Neural cell (in vitro differentiated cells): ENCODE data around the gene GSN. TPM values are rescaled to one million over a fixed set of nuclear protein-coding genes. Genes with fewer than 3 reads are reported as not detected.

Experiments
- H2AFZ ChIP-seq: fragments of 200-600, 300-800 bp; sonication (generic), shearing (Covaris generic); 2 replicates; pipeline ENCODE4 v1.6.0; 2014; ENCODE audit warnings: low read depth, mild to moderate bottlenecking, antibody characterized with exemption, low read length, moderate library complexity
- H3F3A ChIP-seq: fragments of 200-600 bp; shearing (Covaris generic); 2 replicates; pipeline ENCODE4 v1.6.1; 2016; ENCODE audit warnings: mild to moderate bottlenecking, moderate library complexity, mixed read lengths, antibody characterized with exemption, low read length; ENCODE audit not compliant: insufficient read depth, poor library complexity, severe bottlenecking
- H3K27ac ChIP-seq: fragments of 200-600, 300-800 bp; sonication (generic), shearing (Covaris generic); 2 replicates; pipeline ENCODE4 v1.5.1; 2014; ENCODE audit warnings: mild to moderate bottlenecking, low read length, moderate library complexity
- H3K27me3 ChIP-seq: fragments of 300-800, 200-600 bp; sonication (generic), shearing (Covaris generic); 2 replicates; pipeline ENCODE4 v1.6.0; 2014; ENCODE audit warnings: mild to moderate bottlenecking, low read depth, low read length, moderate library complexity; ENCODE audit not compliant: insufficient read depth
- H3K36me3 ChIP-seq: fragments of 300-800, 200-600 bp; sonication (generic), shearing (Covaris generic); 2 replicates; pipeline ENCODE4 v1.5.1; 2014; ENCODE audit warnings: mild to moderate bottlenecking, antibody characterized with exemption, low read length, moderate library complexity; ENCODE audit not compliant: insufficient read depth
- H3K4me2 ChIP-seq: fragments of 300-800, 200-600 bp; sonication (generic), shearing (Covaris generic); 2 replicates; pipeline ENCODE4 v1.6.0; 2014; ENCODE audit warnings: mild to moderate bottlenecking, low read length
- H3K4me3 ChIP-seq: fragments of 300-800, 200-600 bp; sonication (generic), shearing (Covaris generic); 2 replicates; pipeline ENCODE4 v1.5.1; 2014; ENCODE audit warnings: mild to moderate bottlenecking, low read length, moderate library complexity
- H3K79me2 ChIP-seq: fragments of 200-600 bp; shearing (Covaris generic); replicated peaks from 2 replicates; pipeline ENCODE4 v1.6.0; 2014; ENCODE audit warnings: mild to moderate bottlenecking, low read length, moderate library complexity; ENCODE audit not compliant: insufficient read depth
- H3K9ac ChIP-seq: fragments of 300-800, 200-600 bp; sonication (generic), shearing (Covaris generic); 2 replicates; pipeline ENCODE4 v1.6.1; 2016; ENCODE audit warnings: mild to moderate bottlenecking, low read length, mixed read lengths
- H3K9me2 ChIP-seq: fragments of 200-600 bp; shearing (Covaris generic); 2 replicates; pipeline ENCODE4 v1.6.1; 2016; ENCODE audit warnings: mild to moderate bottlenecking, low read length, mixed read lengths; ENCODE audit not compliant: insufficient read depth
- H3K9me3 ChIP-seq: fragments of 200-600, 300-800 bp; sonication (generic), shearing (Covaris generic); 2 replicates; pipeline ENCODE4 v1.6.1; 2016; ENCODE audit warnings: mild to moderate bottlenecking, mixed run types, low read length, moderate library complexity, mixed read lengths
- H4K20me1 ChIP-seq: fragments of 200-600 bp; shearing (Covaris generic); 2 replicates; pipeline ENCODE4 v1.6.1; 2016; ENCODE audit warnings: mild to moderate bottlenecking, mixed run types; ENCODE audit not compliant: insufficient read depth
- CTCF ChIP-seq: fragments of 450-650 bp; IDR thresholded peaks from 2 replicates; pipeline ENCODE4 v1.5.1; 2014; ENCODE audit warnings: antibody characterized with exemption, mild to moderate bottlenecking, moderate library complexity; ENCODE audit not compliant: poor library complexity, severe bottlenecking
- EP300 ChIP-seq: fragments of 450-650 bp; conservative IDR thresholded peaks from 2 replicates; pipeline ENCODE4 v1.6.1; 2014; ENCODE audit warnings: antibody characterized with exemption, mild to moderate bottlenecking, moderate library complexity; ENCODE audit not compliant: poor library complexity, severe bottlenecking
- EZH2 ChIP-seq: fragments of 200-600, 300-800 bp; shearing (Covaris generic), sonication (generic); IDR thresholded peaks from 2 replicates; pipeline ENCODE4 v1.6.1; 2014; ENCODE audit warnings: antibody characterized with exemption, low read length, borderline replicate concordance, mild to moderate bottlenecking; ENCODE audit not compliant: insufficient read depth, poor library complexity, severe bottlenecking
- MXI1 ChIP-seq: fragments of 450-650 bp; conservative IDR thresholded peaks from 2 replicates; pipeline ENCODE4 v1.6.1; 2014; ENCODE audit warnings: antibody characterized with exemption, mild to moderate bottlenecking; ENCODE audit not compliant: poor library complexity, severe bottlenecking
- POLR2AphosphoS5 ChIP-seq: IDR thresholded peaks from 2 replicates; pipeline ENCODE4 v1.6.1; 2012
- RAD21 ChIP-seq: fragments of 450-650 bp; conservative IDR thresholded peaks from 2 replicates; pipeline ENCODE4 v1.6.1; 2014; ENCODE audit warnings: antibody characterized with exemption, mild to moderate bottlenecking, moderate library complexity
- REST ChIP-seq: IDR thresholded peaks from 2 replicates; pipeline ENCODE4 v1.6.1; 2012; ENCODE audit warnings: borderline replicate concordance
- SMC3 ChIP-seq: fragments of 450-650 bp; conservative IDR thresholded peaks from 2 replicates; pipeline ENCODE4 v1.6.1; 2014; ENCODE audit warnings: antibody characterized with exemption, mild to moderate bottlenecking, moderate library complexity; ENCODE audit not compliant: poor library complexity
- TAF1 ChIP-seq: IDR thresholded peaks from 2 replicates; pipeline ENCODE4 v1.6.1; 2012; ENCODE audit warnings: low read depth
- polyA plus RNA-seq: library from polyadenylated mRNA; depleted of rRNA; stranded (reverse); fragments of >200 nt; gene quantifications from 2 replicates; pipeline ENCODE4 v1.2.3, GENCODE V29; 2014

GSN gene
- polyA plus RNA-seq, 1 donor from 2014 or later: 2.4 TPM

GRCh38 chr9:121354762-121355161 is 86.8 kb downstream of the GSN start:
- Histone ChIP-seq H2AFZ (no peak overlapping the region), H3K9me2 (no peaks in the 10 kb centered on the region), H3K36me3 (no peaks in the 10 kb centered on the region), H3K4me3 (no peak overlapping the region), H3K9me3 (no peaks in the 10 kb centered on the region), H3F3A (no peaks in the 10 kb centered on the region), H3K79me2 (no peaks in the 10 kb centered on the region), H3K4me2 (no peak overlapping the region), H3K27me3 (no peaks in the 10 kb centered on the region), H3K9ac (no peak overlapping the region), H4K20me1 (no peaks in the 10 kb centered on the region), H3K27ac (no peak overlapping the region)
- TF ChIP-seq TAF1 (no peak), POLR2AphosphoS5 (no peak), EP300 (no peak), REST (no peak), SMC3 (no peak), RAD21 (no peak), MXI1 (no peak), CTCF (no peak), EZH2 (no peak)

- Histone ChIP-seq H4K20me1 (no peaks in the 10 kb centered on the region), H3K9me3 (no peaks in the 10 kb centered on the region), H3K27ac (no peak overlapping the region), H3K9me2 (no peaks in the 10 kb centered on the region), H3K4me2 (no peak overlapping the region), H3F3A (no peaks in the 10 kb centered on the region), H2AFZ (no peak overlapping the region), H3K36me3 (no peaks in the 10 kb centered on the region), H3K79me2 (no peaks in the 10 kb centered on the region), H3K4me3 (no peak overlapping the region), H3K9ac (no peak overlapping the region), H3K27me3 (no peaks in the 10 kb centered on the region)
- TF ChIP-seq CTCF (no peak), RAD21 (no peak), POLR2AphosphoS5 (no peak), EP300 (no peak), TAF1 (no peak), SMC3 (no peak), EZH2 (no peak), REST (no peak), MXI1 (no peak)
These were observed 89.0 kb downstream of the GSN start for GRCh38 chr9:121357011-121357410.
